22Rv1 (cell line): ENCODE results near the gene GIT2.

Experiments
- CTCF ChIP-seq: fragments of 450-650 bp; IDR thresholded peaks from 2 replicates; pipeline ENCODE4 v1.5.1; 2017; ENCODE audit warnings: mild to moderate bottlenecking
- ZFX ChIP-seq: fragments of 450-650 bp; IDR thresholded peaks from 2 replicates; pipeline ENCODE4 v1.6.1; 2017; ENCODE audit warnings: antibody characterized with exemption, borderline replicate concordance

- TF ChIP-seq CTCF (no peak), ZFX (no peak)
These were observed 85.8 kb downstream of the GIT2 start for GRCh38 chr12:109910254-109910968.
